Fibroblast of peridontal ligament (primary cell): ENCODE data around the gene ZNF384.
"Not testable (repeated sequence)": the region's sequence is repeated elsewhere in the genome, so short reads cannot be mapped to it uniquely, and the experiment has no call there.

ENCODE experiments used
- DNase-seq: peaks from one replicate; pipeline ENCODE4 v3.0.0-alpha.2; 2010; ENCODE audit errors: extremely low read depth

The ZNF384 gene

GRCh38 chr12:6688999-6689882 is at the start of gene ZNF384:
ZNF384 (minus strand) TSS chr12:6689375; CDS start chr12:6679520, 9,855 bp downstream.
- DNase-seq: peak; percentile 99

DNA sequence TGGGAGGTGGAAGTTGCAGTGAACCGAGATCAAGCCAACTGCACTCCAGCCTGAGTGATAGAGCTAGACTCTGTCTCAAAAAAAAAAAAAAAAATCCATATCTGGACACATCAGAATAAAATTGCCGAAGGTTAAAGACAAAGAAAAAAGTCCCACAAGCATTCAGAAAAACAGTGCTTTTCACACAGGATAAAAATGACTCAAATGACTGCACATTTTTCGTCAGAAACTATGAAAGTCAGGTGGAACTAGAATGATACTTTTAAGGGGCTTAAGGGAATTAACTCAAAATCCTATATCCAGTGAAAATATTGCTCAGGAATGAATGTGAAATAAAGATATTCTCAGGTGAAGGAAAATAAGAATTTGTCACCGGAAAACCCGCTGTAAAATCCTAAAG is 47.6 kb upstream of the ZNF384 start:
- no peak for DNase-seq

DNA sequence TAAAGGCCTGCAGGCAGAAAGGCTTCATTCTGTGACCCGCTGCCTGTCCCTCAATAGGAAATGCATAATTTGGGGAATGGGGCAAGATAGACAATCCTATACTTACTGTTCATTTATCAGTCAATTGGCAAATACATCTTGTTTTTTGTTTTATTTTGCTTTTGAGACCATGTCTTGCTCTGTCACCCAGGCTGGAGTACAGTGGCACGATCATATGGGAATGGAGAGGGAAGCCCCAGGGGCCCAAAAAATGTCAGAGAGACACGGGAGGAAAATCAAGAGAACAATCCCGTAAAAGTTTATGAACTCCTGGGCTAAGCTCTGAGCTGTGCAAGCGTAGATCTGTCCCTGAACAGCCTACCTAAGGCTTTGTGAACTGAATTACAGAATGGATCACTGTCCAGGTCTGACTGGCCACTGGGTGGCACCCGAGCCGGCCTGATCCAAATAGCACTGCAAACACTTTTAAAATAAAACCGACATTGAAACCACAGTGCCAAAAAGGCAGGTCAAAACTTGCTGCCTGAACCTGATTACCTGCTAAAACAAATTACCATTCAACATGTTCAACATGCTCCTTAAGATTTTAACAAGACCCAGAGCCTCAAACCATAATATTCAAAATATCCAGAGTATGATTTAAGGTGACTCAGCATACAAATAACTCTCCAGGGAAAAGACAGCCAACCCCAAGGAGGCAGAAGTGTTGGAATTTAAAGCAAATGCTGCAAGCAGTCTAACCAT is 46.4 kb upstream of the ZNF384 start:
- peak; percentile 79 for DNase-seq

DNA sequence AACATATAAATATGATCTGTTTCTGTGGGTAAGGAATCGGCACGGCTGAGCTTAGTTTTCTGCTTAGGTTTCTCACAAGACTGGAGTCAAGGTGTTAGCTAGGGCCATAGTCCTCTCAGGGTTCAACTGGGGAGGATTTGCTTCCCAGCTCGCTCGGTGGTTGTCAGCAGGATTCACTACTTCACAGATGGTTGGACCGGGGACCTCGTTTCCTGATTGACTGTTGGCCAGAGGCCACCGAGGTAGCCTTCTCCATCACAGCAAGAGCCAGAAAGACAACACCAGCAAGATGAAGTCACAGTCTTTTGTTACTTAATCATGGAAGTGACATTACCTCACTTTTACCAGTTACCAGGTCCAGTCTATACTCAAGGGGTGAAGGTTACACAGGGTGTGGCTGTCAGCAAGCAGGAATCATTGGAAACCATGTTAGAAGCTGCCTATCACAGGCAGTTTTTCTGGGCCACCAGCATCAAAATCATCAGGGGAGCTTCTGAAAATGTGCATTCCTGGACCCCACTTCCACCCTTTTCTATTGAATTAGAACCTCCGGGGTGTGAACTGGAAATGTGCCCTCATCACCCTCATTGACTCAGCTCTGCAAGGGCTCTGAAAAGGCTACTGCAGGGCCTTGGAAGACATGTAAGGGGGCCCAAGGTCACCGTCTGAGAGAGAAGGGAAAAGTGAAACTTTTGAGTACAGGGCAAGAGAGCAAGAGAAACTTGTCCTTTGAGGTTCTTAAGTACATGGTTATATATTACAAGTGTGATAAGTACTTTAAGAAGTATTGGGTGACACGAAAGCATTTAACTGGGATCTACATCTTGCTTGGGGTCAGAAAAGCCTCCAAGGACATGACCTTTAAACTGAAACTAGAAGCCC is 45.6 kb upstream of the ZNF384 start:
- DNase-seq: no peak

DNA sequence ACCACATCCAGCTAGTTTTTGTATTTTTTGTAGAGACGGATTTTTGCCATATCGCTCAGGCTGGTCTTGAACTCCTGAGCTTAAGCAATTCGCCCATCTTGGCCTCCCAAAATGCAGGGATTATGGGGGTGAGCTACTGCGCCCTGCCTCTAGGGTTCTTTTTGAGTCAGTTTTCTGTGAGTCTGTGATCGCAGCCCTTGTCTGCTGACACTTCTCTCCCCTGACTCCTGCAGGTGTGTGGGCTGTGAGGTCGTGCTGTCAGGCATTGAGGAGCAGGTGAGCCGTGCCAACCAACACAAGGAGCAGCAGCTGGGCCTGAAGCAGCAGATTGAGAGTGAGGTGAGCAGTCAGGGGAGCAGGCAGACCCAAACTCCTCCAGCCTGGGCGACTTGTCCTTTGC is 41.0 kb upstream of the ZNF384 start:
- no peak for DNase-seq

DNA sequence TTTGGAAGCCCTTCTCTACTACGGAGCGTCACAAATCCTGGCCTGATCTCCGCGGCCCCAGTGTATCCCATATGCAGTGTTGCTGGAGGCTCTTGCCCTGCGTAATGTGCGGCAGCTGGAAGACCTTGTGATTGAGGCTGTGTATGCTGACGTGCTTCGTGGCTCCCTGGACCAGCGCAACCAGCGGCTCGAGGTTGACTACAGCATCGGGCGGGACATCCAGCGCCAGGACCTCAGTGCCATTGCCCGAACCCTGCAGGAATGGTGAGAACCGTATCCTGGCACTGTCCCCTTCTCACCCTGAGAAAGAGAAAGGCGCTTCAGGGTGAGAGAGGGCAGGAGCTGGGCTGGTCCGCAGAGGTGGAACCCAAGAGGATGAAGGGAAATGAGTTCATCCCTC is 40.0 kb upstream of the ZNF384 start:
- no peak for DNase-seq

- no peak for DNase-seq
Observed at GRCh38 chr12:6725350-6725749, 36.2 kb upstream of the ZNF384 start.

GRCh38 chr12:6724409-6724797 is 35.2 kb upstream of the ZNF384 start:
- no peak for DNase-seq

DNA sequence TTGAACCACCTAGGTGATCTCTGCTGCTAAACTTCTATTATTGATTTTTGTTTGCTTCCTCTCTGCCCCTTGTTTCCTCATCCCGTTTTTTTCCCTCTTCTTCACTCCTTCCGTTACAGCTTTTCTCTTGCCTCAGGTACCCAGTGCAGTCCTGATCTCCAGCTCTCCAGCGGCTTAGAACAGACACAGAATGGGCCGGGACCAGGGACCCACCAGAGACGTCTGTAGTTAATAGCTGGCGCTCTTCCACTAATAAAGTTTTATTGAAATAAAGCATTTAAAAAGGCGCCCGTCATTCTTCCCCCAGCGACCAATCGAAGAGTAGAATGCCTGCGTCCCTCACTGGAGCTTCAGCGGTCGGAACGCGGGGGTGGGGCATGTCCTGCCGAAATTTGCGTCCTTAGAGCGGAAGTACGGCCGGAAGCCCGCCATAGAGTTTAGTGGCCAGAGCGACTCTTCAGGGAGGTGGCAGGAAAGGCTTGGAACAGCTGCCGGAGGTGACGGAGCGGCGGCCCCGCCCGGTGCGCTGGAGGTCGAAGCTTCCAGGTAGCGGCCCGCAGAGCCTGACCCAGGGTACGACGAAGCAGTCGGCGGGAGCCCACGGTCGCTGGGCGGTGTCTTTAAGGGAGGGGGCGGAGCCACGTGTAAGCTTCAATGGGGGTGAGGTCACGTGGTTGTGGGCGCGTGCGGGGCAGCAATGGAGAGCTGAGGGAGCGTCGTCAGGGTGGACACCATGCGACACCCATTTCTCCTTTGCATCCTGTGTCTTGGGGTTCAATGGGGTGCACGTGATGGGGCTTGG is 34.6 kb upstream of the ZNF384 start, which contains the start of gene COPS7A:
Gene COPS7A, plus strand, starts transcription at position 440 of the 802 bp plus-strand sequence. CDS start 611 bp downstream, outside the sequence.
- DNase-seq: peak; percentile 97

DNA sequence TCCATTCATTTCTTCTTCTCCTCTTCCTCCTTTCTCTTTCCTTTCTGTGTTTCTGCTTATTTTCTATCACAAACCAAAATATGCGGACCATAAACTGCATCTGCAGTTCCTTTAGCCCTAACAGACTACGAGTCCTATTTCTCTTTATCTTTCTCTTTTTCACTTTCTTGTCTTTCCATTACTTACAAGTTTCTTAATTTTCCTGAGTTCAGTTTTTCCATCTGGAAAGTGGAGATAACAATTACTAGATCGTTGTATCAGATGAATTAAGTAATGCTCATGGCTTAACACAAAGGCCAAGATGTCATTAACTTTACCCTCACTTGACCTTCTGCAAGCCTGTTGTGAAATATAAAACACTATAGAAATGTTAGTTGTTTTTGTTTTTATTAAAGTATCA is 33.7 kb upstream of the ZNF384 start:
- DNase-seq: no peak

DNA sequence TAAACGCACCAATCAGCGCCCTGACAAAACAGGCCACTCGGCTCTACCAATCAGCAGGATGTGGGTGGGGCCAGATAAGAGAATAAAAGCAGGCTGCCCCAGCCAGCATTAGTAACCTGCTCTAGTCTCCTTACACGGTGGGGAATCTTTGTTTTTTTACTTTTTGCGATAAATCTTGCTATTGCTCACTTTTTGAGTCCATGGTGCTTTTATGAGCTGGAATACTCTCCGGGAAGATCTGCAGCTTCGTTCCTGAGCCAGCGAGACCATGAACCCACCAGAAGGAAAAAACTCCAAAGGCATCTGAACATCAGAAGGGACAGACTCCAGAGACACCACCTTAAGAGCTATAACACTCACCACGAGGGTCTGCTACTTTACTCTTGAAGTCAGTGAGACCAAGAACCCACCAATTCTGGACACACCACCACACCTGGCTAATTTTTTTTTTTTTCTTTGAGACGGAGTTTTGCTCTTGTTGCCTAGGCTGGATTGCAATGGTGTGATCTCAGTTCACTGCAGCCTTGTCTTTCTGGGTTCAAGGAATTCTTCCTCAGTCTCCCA is 27.8 kb upstream of the ZNF384 start:
- no peak for DNase-seq

GRCh38 chr12:6716031-6716873 is 27.1 kb upstream of the ZNF384 start:
- not testable (repeated sequence) for DNase-seq

GRCh38 chr12:6708960-6709394 is 19.8 kb upstream of the ZNF384 start:
- no peak for DNase-seq

- DNase-seq: not testable (repeated sequence)
Observed at GRCh38 chr12:6708351-6708750, 19.2 kb upstream of the ZNF384 start.

DNA sequence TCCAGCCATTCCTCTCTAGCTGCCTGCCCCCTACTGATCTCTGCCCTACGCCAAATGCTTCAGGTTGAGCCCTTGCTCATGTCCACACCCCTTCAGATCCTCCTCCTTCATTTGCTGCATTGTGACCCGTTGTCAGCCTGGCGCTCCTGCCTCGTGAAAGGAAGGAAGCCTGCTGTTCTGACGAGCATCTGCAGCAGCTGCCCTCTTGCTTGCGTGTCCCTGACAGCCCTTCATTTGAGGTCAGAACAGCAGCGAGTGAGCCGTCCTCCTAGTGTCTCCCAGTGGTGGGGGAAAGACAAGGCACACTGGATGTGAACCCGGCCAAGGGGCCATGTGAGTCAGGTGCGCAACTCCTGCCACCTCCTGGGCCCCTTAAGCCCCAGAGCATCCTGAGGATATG is 14.5 kb upstream of the ZNF384 start:
- no peak for DNase-seq

DNA sequence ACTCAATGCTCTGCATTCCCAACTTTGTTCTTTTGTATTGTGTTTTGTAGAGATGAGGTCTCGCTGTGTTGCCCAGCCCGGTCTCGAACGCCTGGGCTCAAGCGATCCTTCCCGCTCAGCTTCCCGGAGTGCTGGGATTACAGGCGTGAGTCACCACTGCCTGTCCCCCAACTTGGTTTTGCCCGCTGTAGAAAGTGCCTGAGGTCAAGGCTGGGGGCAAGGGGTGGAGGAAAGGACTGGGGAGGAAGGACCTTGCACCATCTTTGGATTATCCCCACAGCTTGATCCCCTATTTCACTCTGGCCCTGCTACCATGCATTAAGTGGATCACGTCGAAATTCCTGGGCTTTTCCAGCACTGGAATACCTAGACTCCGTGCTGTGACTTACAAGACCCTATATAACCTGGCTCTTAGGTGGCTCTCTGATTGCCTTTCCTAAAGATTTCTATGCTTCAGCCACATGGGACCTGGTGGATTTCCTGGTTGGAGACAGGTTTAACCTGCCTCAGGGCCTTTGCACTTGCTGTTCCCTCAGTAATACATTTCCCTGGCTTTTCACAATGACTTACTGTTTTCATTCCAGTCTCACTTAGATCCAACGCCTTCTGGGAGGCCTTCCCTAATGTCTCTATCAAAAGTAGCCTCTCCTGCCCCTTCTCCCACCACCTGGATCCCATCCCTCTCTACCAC is 12.0 kb upstream of the ZNF384 start:
- no peak for DNase-seq

DNA sequence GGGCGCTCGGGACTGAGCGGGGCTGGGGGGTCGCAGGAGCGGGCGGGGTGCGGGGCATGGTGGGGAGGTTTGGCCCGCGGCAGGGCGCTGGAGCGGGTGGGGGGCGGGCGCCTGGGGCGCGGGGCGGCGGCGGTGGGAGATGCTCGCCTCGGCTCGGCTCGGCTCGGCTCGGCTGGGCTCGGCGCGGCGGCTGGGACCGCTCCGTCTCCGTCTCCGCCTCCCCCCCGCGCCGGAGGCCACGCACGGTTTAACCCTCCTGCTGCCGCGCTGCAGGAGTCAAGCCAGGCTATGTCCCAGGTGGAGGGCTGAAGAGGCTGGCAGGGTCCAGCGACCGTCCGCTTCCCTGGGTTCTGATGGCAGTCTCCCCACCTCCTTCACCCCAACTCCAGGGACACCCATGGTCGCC is 11.5 kb upstream of the ZNF384 start, which contains the start of gene PIANP:
Gene PIANP, minus strand, starts transcription at position 170 of the 406 bp plus-strand sequence. CDS start 2,754 bp downstream, outside the sequence.
- no peak for DNase-seq

GRCh38 chr12:6699989-6700645 is 10.9 kb upstream of the ZNF384 start:
- DNase-seq: no peak
